ENCODE results near the gene ZDBF2. TPM values are rescaled to one million over a fixed set of nuclear protein-coding genes. Genes with fewer than 3 reads are reported as not detected.

The ZDBF2 gene
- total RNA-seq, 1 donor from 2014 or later, result 47.5 TPM

- H3K27me3 Mint-ChIP-seq (ENCODE audit: unreplicated experiment), result no peaks in the 10 kb centered on the region
Observed at GRCh38 chr2:206231669-206232286, 42.7 kb upstream of the ZDBF2 start.

GRCh38 chr2:206232287-206233035 lies 42.0 kb upstream of the ZDBF2 start:
- peaks cover 4% of the 10 kb centered on the region for H3K9me3 Mint-ChIP-seq (ENCODE audit: unreplicated experiment)
- H3K4me1 Mint-ChIP-seq (ENCODE audit: low read depth, unreplicated experiment), result peaks cover 7% of the 10 kb centered on the region
- no peaks in the 10 kb centered on the region for H3K27me3 Mint-ChIP-seq (ENCODE audit: unreplicated experiment)
- H3K27ac Mint-ChIP-seq (ENCODE audit: unreplicated experiment), result no peak overlapping the region
- H3K36me3 Mint-ChIP-seq (ENCODE audit: unreplicated experiment), result peaks cover 5% of the 10 kb centered on the region
- no peak overlapping the region for H3K4me3 Mint-ChIP-seq (ENCODE audit: unreplicated experiment)
- no peak for TF ChIP-seq CTCF (IDR thresholded peaks at IDR 0.05; ENCODE audit: partially characterized antibody, unreplicated experiment)
- no peak for DNase-seq

More at GRCh38 chr2:206231669-206232286, 42.7 kb upstream of the ZDBF2 start:
- Mint-ChIP-seq H3K36me3 (ENCODE audit: unreplicated experiment) (peaks cover 5% of the 10 kb centered on the region), H3K9me3 (ENCODE audit: unreplicated experiment) (peaks cover 4% of the 10 kb centered on the region), H3K4me1 (ENCODE audit: low read depth, unreplicated experiment) (peaks cover 7% of the 10 kb centered on the region), H3K27ac (ENCODE audit: unreplicated experiment) (no peak overlapping the region), H3K4me3 (ENCODE audit: unreplicated experiment) (no peak overlapping the region)
- DNase-seq, result no peak
- TF ChIP-seq CTCF (IDR thresholded peaks at IDR 0.05; ENCODE audit: partially characterized antibody, unreplicated experiment), result no peak

GRCh38 chr2:206239157-206239556 lies 35.3 kb upstream of the ZDBF2 start:
- TF ChIP-seq CTCF (IDR thresholded peaks at IDR 0.05; ENCODE audit: partially characterized antibody, unreplicated experiment), result no peak
- H3K4me1 Mint-ChIP-seq (ENCODE audit: low read depth, unreplicated experiment), result peaks cover 2% of the 10 kb centered on the region
- no peaks in the 10 kb centered on the region for H3K27me3 Mint-ChIP-seq (ENCODE audit: unreplicated experiment)
- DNase-seq, result no peak
- no peak overlapping the region for H3K27ac Mint-ChIP-seq (ENCODE audit: unreplicated experiment)
- H3K36me3 Mint-ChIP-seq (ENCODE audit: unreplicated experiment), result peaks cover 5% of the 10 kb centered on the region
- peaks cover 1% of the 10 kb centered on the region for H3K9me3 Mint-ChIP-seq (ENCODE audit: unreplicated experiment)
- H3K4me3 Mint-ChIP-seq (ENCODE audit: unreplicated experiment), result no peak overlapping the region

GRCh38 chr2:206240327-206240726 lies 34.1 kb upstream of the ZDBF2 start:
- no peak for TF ChIP-seq CTCF (IDR thresholded peaks at IDR 0.05; ENCODE audit: partially characterized antibody, unreplicated experiment)
- peaks cover 1% of the 10 kb centered on the region for H3K9me3 Mint-ChIP-seq (ENCODE audit: unreplicated experiment)
- no peak overlapping the region for H3K27ac Mint-ChIP-seq (ENCODE audit: unreplicated experiment)
- peaks cover 2% of the 10 kb centered on the region for H3K4me1 Mint-ChIP-seq (ENCODE audit: low read depth, unreplicated experiment)
- no peaks in the 10 kb centered on the region for H3K27me3 Mint-ChIP-seq (ENCODE audit: unreplicated experiment)
- DNase-seq, result no peak
- no peak overlapping the region for H3K4me3 Mint-ChIP-seq (ENCODE audit: unreplicated experiment)
- peaks cover 5% of the 10 kb centered on the region for H3K36me3 Mint-ChIP-seq (ENCODE audit: unreplicated experiment)

- Mint-ChIP-seq H3K36me3 (ENCODE audit: unreplicated experiment) (no peaks in the 10 kb centered on the region), H3K4me3 (ENCODE audit: unreplicated experiment) (no peak overlapping the region), H3K9me3 (ENCODE audit: unreplicated experiment) (peaks cover 1% of the 10 kb centered on the region), H3K4me1 (ENCODE audit: low read depth, unreplicated experiment) (peaks cover 2% of the 10 kb centered on the region), H3K27me3 (ENCODE audit: unreplicated experiment) (no peaks in the 10 kb centered on the region), H3K27ac (ENCODE audit: unreplicated experiment) (no peak overlapping the region)
- no peak for TF ChIP-seq CTCF (IDR thresholded peaks at IDR 0.05; ENCODE audit: partially characterized antibody, unreplicated experiment)
- no peak for DNase-seq
Observed at GRCh38 chr2:206241736-206242135, 32.7 kb upstream of the ZDBF2 start.

Measured in glutamatergic neuron (in vitro differentiated cells).